Urinary bladder (tissue), 4 donors: Measurements from ENCODE around the gene FBRSL1. TPM values are rescaled to one million over a fixed set of nuclear protein-coding genes. Genes with fewer than 3 reads are reported as not detected.

Experiments
- DNase-seq: peaks from one replicate; pipeline ENCODE4 v3.0.0-alpha.2; 2015; ENCODE audit errors: extremely low spot score
- H3K27ac ChIP-seq: one replicate; pipeline ENCODE4 v1.5.1; 2013; ENCODE audit warnings: low read depth, mild to moderate bottlenecking, moderate library complexity
- H3K36me3 ChIP-seq: one replicate; pipeline ENCODE4 v1.6.1; 2013; ENCODE audit warnings: mild to moderate bottlenecking, moderate library complexity; ENCODE audit not compliant: insufficient read depth
- H3K4me1 ChIP-seq: one replicate; pipeline ENCODE4 v1.6.1; 2013; ENCODE audit warnings: mild to moderate bottlenecking, moderate library complexity; ENCODE audit not compliant: insufficient read depth
- H3K4me3 ChIP-seq: one replicate; pipeline ENCODE4 v1.5.1; 2013; ENCODE audit warnings: low read depth, low read length
- WGBS: extraction: QIAGEN DNeasy Blood & Tissue Kit; methylation state at CpG from one replicate; pipeline ENCODE4 v1.1.7; 2013; 5-methylcytosine and 5-hydroxymethylcytosine counted together
- polyA plus RNA-seq: library from polyadenylated mRNA; stranded (reverse); fragments of 200-250 nt; gene quantifications from one replicate; pipeline ENCODE4 v1.2.3, GENCODE V29; 2013
- total RNA-seq: library from RNA; depleted of rRNA; stranded (reverse); fragments of >200 nt; gene quantifications from one replicate; pipeline ENCODE4 v1.2.3, GENCODE V29; 2014
- donor health status: healthy with polysubstance abuse.
- donor health status: healthy.

Gene FBRSL1
- total and polyA plus RNA-seq, 2 donors, result 4.0 to 46.1 TPM

- no peak for DNase-seq
- Histone ChIP-seq H3K27ac (no peak overlapping the region), H3K36me3 (no peaks in the 10 kb centered on the region), H3K4me1 (no peaks in the 10 kb centered on the region), H3K4me3 (no peak overlapping the region)
- 90% methylated on average over 26 of the region's 26 CpGs for WGBS
These were observed 55.4 kb downstream of the FBRSL1 start for GRCh38 chr12:132545164-132545953.

DNA sequence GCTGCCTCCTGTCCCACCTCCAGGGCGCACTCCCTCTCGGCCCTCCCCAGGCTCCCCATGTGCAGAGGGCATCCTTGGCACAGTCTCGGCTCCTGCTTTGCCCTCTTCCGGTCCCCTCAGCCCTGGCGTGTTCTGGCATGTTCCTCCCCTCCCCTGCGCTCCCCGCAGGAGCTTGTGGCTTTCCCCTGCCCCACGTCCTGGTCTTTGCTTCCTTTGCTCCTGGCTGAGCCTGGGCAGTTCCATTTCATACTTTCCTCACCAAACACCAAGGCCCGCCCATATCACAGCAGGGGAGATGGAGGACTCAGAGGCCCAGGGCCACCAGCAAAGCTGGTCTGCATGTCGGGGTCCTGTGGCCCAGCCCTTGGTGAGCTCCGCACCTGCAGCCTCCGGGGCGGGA is 56.0 kb downstream of the FBRSL1 start:
- WGBS, result 86% methylated on average over 13 of the region's 13 CpGs
- Histone ChIP-seq H3K4me3 (no peak overlapping the region), H3K4me1 (no peaks in the 10 kb centered on the region), H3K27ac (no peak overlapping the region), H3K36me3 (no peaks in the 10 kb centered on the region)
- DNase-seq, result no peak

GRCh38 chr12:132546647-132547046 is 56.7 kb downstream of the FBRSL1 start:
- Histone ChIP-seq H3K4me1 (no peaks in the 10 kb centered on the region), H3K27ac (no peak overlapping the region), H3K36me3 (no peaks in the 10 kb centered on the region), H3K4me3 (no peak overlapping the region)
- DNase-seq, result no peak
- 84% methylated on average over 19 of the region's 19 CpGs for WGBS

DNA sequence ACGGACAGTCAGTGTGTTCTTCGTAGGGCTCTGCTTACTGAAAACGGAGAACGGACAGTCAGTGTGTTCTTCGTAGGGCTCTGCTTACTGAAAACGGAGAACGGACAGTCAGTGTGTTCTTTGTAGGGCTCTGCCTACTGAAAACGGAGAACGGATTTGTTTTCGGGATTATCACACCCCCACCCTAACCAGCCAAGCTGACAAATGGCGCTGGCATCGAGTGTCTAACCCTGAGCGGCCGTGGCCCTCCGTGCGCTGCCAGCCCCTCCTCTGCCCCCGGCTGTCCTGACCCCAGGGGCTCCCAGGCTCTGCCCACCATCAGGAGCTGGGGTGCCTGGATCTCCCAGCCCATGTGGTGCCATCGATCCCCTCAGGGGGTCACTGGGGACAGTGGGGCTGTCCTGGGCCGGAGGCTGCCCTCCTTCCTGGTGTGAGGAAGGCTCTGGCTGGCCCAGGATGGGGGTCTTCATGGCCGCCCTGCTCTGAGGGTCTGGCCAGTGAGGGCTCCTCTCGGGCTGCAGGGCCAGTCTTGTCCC is 57.3 kb downstream of the FBRSL1 start:
- Histone ChIP-seq H3K27ac (no peak overlapping the region), H3K4me3 (no peak overlapping the region), H3K36me3 (no peaks in the 10 kb centered on the region), H3K4me1 (no peaks in the 10 kb centered on the region)
- 90% methylated on average over 19 of the region's 21 CpGs for WGBS
- DNase-seq, result no peak

DNA sequence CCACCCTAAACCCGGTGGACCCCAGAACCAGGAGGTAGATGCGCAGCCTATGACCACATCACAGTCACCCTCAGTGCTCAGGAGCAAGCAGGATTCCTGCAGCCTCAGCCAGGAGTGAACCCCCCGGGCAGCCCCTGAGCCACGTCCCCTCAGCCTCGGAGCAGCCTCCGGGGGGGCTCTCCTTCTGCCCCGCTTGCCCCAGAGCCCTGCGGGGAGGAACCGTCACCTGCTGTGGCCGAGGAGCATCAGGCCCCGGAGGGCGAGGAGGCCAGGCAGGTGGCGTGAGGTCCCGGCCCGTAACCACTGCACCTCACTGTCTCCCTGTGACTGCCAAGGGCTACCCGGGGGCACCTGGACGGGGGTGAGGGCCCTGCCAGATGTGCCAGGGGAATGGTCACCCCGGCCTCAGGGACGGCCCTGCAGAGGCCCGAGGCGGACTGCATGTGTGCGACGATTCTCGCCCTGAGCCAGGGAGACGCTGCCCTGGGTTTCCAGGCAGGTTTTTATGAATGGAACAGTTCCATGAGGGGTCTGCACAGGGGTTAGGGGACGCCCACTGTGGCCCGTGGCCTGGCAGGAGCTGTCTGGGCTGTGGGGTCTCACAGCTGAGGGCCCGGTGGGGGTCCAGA is 58.6 kb downstream of the FBRSL1 start:
- WGBS, result 97% methylated on average over 28 of the region's 28 CpGs
- no peak for DNase-seq

DNA sequence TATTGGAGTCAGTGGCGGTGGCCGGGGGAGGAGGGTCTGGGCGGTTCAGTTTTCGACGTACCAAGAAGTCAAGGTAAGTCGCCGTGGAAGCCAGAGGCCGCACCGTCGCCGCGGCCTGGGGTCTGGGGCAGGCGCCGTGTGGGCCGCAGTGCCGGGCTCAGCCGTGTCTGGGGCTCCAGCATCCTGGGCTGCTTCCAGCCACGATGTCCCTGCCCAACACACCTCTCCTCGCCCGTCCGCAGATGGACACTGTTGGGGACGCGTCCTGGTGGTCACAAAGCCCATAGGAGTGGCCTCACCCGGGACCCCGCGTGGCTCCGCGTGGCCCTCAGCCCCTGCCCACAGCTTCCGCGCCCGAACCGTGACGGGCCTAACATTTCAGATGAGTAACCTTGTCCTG is 59.1 kb downstream of the FBRSL1 start:
- DNase-seq, result no peak
- H3K4me3 ChIP-seq, result no peak overlapping the region
- 97% methylated on average over 33 of the region's 33 CpGs for WGBS
- no peaks in the 10 kb centered on the region for H3K4me1 ChIP-seq
- no peak overlapping the region for H3K27ac ChIP-seq
- no peaks in the 10 kb centered on the region for H3K36me3 ChIP-seq

More for the DNA sequence above, 58.6 kb downstream of the FBRSL1 start:
- Histone ChIP-seq H3K27ac (no peak overlapping the region), H3K36me3 (no peaks in the 10 kb centered on the region), H3K4me3 (no peak overlapping the region), H3K4me1 (no peaks in the 10 kb centered on the region)

DNA sequence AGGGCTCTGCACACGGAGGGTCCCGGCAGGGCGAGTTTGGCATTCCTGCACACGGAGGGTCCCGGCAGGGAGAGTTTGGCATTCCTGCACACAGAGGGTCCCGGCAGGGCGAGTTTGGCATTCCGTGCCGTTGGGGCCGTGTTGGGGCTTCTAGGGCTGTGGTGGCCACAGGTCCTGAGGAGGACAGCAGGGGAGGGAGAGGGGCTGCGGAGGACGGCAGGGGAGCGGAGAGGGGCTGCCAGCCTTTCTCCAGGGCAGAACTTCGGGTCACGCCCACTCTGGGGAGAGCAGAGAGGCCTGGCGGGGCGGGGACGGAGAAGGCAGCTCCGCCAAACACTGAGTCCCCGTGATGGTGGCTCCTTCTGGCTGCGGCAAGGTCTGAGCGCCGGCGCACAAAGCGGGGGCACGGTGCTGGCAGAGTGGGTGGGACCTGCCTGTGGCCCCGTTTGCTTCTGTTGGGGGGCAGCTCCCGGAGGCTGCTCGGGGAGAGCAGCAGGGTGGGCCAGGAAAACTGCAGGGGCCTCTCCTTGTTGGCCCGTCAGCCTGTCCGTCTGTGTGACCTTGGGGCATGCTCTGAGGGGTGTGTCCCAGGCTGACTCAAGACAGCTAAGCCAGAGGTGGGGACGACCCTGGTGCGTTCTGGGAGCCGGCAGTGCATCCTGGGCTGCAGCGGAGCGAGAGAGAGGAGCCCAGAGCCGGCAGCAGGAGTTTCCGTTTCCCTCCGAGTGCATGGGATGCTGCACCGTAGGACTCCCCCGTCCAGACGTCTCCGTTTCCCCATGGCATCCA is 60.3 kb downstream of the FBRSL1 start:
- H3K36me3 ChIP-seq, result no peaks in the 10 kb centered on the region
- WGBS, result 68% methylated on average over 43 of the region's 43 CpGs

GRCh38 chr12:132550830-132551640 is 61.1 kb downstream of the FBRSL1 start:
- H3K36me3 ChIP-seq, result no peaks in the 10 kb centered on the region
- WGBS, result 90% methylated on average over 30 of the region's 30 CpGs
- H3K4me3 ChIP-seq, result no peak overlapping the region
- DNase-seq, result no peak
- no peak overlapping the region for H3K27ac ChIP-seq
- H3K4me1 ChIP-seq, result no peaks in the 10 kb centered on the region

More for the DNA sequence above, 60.3 kb downstream of the FBRSL1 start:
- H3K4me3 ChIP-seq, result no peak overlapping the region
- no peak overlapping the region for H3K27ac ChIP-seq
- DNase-seq, result no peak
- no peaks in the 10 kb centered on the region for H3K4me1 ChIP-seq

GRCh38 chr12:132551641-132552031 is 61.7 kb downstream of the FBRSL1 start:
- no peaks in the 10 kb centered on the region for H3K36me3 ChIP-seq
- 90% methylated on average over 16 of the region's 16 CpGs for WGBS
- H3K4me1 ChIP-seq, result no peaks in the 10 kb centered on the region
- no peak overlapping the region for H3K27ac ChIP-seq
- DNase-seq, result no peak
- H3K4me3 ChIP-seq, result no peak overlapping the region

- Histone ChIP-seq H3K4me3 (no peak overlapping the region), H3K27ac (no peak overlapping the region), H3K4me1 (no peaks in the 10 kb centered on the region), H3K36me3 (no peaks in the 10 kb centered on the region)
- no peak for DNase-seq
- 93% methylated on average over 53 of the region's 53 CpGs for WGBS
These were observed 65.1 kb downstream of the FBRSL1 start for GRCh38 chr12:132554845-132555630.

- peaks cover 2% of the 10 kb centered on the region for H3K4me1 ChIP-seq
- 92% methylated on average over 13 of the region's 13 CpGs for WGBS
- H3K4me3 ChIP-seq, result no peak overlapping the region
- no peaks in the 10 kb centered on the region for H3K36me3 ChIP-seq
- DNase-seq, result no peak
- no peak overlapping the region for H3K27ac ChIP-seq
These were observed 65.7 kb downstream of the FBRSL1 start for GRCh38 chr12:132555686-132556085.

DNA sequence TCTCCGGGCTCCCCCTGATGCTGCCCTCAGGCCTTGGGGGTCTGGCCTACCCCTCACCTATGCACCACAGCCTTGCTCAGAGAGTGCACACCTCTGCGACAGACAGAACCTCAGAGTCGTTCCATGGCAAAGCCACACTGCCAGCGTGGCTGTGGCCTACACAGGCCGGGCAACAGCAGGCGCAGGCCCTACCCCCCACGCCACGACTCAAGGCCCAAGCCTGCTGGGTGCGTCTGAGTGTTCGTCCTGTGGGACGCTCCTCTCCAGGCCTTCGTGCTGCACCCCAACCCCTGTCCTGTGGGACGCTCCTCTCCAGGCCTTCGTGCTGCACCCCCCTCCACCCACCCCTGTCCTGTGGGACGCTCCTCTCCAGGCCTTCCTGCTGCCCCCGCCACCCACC is 66.3 kb downstream of the FBRSL1 start:
- H3K27ac ChIP-seq, result no peak overlapping the region
- H3K4me1 ChIP-seq, result peaks cover 2% of the 10 kb centered on the region
- 96% methylated on average over 16 of the region's 16 CpGs for WGBS
- no peak overlapping the region for H3K4me3 ChIP-seq
- DNase-seq, result no peak
- no peaks in the 10 kb centered on the region for H3K36me3 ChIP-seq
